Stimulated activated CD8-positive, alpha-beta memory T cell treated with anti-CD3 and anti-CD28 coated beads, Interleukin-12 subunit alpha, Interleukin-12 subunit beta, amount 100 ng/mL, for 1 hour (primary cell): ENCODE results near the gene CCDC6.
"Not testable (repeated sequence)": the region's sequence is repeated elsewhere in the genome, so short reads cannot be mapped to it uniquely, and the experiment has no call there.

ENCODE experiments used
- DNase-seq: peaks from one replicate; pipeline ENCODE4 v3.0.0-alpha.2; 2020; ENCODE audit warnings: low read depth

CCDC6 gene

GRCh38 chr10:59754951-59755350 is 151.4 kb downstream of the CCDC6 start:
- DNase-seq, result no peak

- no peak for DNase-seq
Measured at GRCh38 chr10:59753267-59753666, 153.1 kb downstream of the CCDC6 start, which contains the start of gene MRLN. Gene MRLN (minus strand): TSS chr10:59753455.

- no peak for DNase-seq
Measured at GRCh38 chr10:59752278-59752940, 153.9 kb downstream of the CCDC6 start.

GRCh38 chr10:59750155-59750945 is 156.0 kb downstream of the CCDC6 start:
- no peak for DNase-seq

- no peak for DNase-seq
Measured at GRCh38 chr10:59748834-59749233, 157.5 kb downstream of the CCDC6 start.

GRCh38 chr10:59745163-59745650 is 161.1 kb downstream of the CCDC6 start:
- DNase-seq, result no peak

GRCh38 chr10:59744762-59745161 is 161.6 kb downstream of the CCDC6 start:
- DNase-seq, result not testable (repeated sequence)

GRCh38 chr10:59744156-59744555 is 162.2 kb downstream of the CCDC6 start:
- not testable (repeated sequence) for DNase-seq

GRCh38 chr10:59741583-59741982 is 164.8 kb downstream of the CCDC6 start:
- DNase-seq, result no peak

GRCh38 chr10:59741048-59741447 is 165.3 kb downstream of the CCDC6 start:
- DNase-seq, result no peak
